ENCODE results near the gene CMC2.

The CMC2 gene

GRCh38 chr16:80924372-80924978 lies 82.2 kb downstream of the CMC2 start:
- peak; percentile 39 for DNase-seq (ENCODE audit: low read depth)

GRCh38 chr16:80923356-80923755 lies 83.3 kb downstream of the CMC2 start:
- no peak for DNase-seq (ENCODE audit: low read depth)

Data from GM04504 (cell line).